Stimulated activated CD4-positive, alpha-beta T cell treated with anti-CD3 and anti-CD28 coated beads, Interleukin-1b, Interleukin-23, amount 100 ng/mL, for 1 hour (primary cell): ENCODE measurements around the gene NUDT3.
"Not testable (repeated sequence)": the region's sequence is repeated elsewhere in the genome, so short reads cannot be mapped to it uniquely, and the experiment has no call there.

Experiments used
- DNase-seq, 2 donors: peaks; one replicate each; pipeline ENCODE4 v3.0.0-alpha.2; 2020; ENCODE audit warnings: low read depth in 2 of 2

The NUDT3 gene

GRCh38 chr6:34370361-34370760 lies 22.1 kb downstream of the NUDT3 start:
- DNase-seq = no peak

GRCh38 chr6:34369385-34369784 lies 23.1 kb downstream of the NUDT3 start:
- DNase-seq = no peak

DNA sequence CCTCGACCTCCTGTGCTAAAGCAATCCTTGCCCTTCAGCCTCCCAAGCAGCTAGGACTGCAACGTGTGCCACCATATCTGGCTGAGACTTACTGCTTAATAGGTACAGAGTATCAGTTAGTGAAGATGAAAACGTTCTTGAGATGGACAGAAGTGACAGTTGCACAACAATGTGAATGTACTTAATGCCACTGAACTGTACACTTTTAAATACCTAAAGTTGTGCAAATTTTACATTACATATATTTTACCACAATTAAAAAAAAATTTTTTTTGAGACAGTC lies 25.9 kb downstream of the NUDT3 start:
- no peak for DNase-seq

GRCh38 chr6:34365781-34366638 lies 26.5 kb downstream of the NUDT3 start:
- DNase-seq = not testable (repeated sequence)

DNA sequence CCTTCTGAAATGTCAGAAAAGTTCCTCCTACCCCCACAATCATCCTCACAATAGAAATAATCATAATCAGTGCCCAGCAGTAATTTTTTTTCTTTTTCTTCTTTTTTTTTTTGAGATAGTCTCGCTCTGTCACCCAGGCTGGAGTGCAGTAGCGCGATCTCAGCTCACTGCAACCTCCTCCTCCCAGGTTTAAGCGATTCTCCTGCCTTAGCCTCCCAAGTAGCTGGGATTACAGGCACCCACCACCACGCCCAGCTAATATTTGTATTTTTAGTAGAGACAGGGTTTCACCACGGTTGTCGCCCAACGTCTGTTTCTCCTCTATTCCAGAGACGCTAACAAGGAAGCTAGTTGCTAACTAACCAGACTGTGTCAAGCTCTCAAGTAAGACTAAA lies 28.8 kb downstream of the NUDT3 start:
- not testable (repeated sequence) for DNase-seq

- DNase-seq = no peak
These were observed 29.4 kb downstream of the NUDT3 start for GRCh38 chr6:34362909-34363680.

- DNase-seq = no peak
These were observed 30.3 kb downstream of the NUDT3 start for GRCh38 chr6:34362176-34362575.

GRCh38 chr6:34360556-34360955 lies 31.9 kb downstream of the NUDT3 start:
- no peak for DNase-seq

DNA sequence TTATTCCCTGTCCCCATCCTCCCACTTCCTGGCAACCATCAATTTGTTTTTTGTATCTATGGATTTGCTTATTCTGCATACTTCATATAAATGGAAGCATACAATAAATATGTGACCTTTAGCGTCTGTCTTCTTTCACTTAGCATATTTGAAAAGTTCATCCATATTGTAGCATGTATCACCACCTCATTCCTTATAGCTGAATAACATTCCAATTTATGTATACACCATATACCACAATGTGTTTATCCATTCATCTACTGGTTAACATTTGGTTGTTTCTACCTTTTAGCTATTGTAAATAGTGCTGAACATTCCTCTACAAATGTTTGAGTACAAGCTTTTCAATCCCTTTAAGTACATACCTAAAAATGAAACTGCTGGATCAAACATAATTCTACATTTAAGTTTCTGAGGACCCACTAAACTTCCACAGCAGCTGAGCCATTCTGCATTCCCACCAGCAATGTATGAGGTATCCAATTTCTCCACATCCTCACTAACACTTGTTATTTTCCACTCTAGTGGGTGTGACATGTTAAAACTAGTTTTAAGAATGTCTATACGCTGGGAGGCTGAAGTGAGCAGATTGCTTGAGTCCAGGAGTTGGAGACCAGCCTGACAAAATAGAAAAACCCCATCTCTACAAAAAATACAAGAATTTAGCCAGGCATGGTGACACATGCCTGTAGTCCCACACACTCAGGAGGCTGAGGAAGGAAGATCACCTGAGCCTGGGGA lies 32.9 kb downstream of the NUDT3 start:
- DNase-seq = no peak

DNA sequence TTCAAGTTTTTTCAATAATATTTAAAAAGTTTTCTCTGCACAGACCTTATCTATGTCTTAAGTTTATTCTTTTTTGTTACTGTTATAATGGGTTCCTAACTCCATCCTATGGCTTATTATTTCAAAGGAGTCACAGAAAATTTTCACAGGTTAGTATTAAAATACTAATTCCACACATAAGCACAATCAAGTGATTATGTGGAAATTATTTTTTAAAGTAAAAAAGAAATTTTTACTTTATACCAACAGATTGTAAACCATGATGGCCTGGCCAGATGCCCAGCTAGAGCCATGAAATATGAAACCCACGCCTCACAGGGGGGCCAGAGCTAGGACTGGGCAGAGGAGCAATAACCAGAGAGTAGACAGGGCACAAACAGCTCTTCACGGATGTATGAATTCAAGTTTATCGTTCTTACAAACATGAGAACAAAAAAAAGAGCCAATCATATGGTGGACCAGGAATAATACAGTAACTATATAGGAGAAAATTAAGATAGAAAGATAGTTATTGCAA lies 34.0 kb downstream of the NUDT3 start:
- DNase-seq = no peak

- DNase-seq = no peak
These were observed 34.5 kb downstream of the NUDT3 start for GRCh38 chr6:34357937-34358336.

- DNase-seq = no peak
These were observed 36.6 kb downstream of the NUDT3 start for GRCh38 chr6:34355889-34356288.

DNA sequence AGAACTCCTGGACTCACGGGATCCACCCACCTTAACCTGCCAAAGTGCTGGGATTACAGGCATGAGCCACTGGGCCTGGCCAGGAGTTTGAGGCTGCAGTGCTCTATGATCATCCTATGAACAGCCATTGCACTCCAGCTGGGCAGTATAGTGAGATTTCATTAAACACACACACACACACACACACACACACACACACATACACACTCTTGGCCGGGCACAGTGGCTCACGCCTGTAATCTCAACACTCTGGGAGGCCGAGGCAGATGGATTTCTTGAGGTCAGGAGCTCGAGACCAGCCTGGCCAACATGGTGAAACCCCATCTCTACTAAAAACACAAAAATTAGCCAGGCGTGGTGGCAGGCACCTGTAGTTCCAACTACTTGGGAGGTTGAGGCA lies 38.2 kb downstream of the NUDT3 start:
- DNase-seq = not testable (repeated sequence)

GRCh38 chr6:34353530-34353929 lies 38.9 kb downstream of the NUDT3 start:
- not testable (repeated sequence) for DNase-seq

- DNase-seq = no peak
These were observed 40.0 kb downstream of the NUDT3 start for GRCh38 chr6:34352305-34352937.

- no peak for DNase-seq
These were observed 41.6 kb downstream of the NUDT3 start for GRCh38 chr6:34350934-34351217.

DNA sequence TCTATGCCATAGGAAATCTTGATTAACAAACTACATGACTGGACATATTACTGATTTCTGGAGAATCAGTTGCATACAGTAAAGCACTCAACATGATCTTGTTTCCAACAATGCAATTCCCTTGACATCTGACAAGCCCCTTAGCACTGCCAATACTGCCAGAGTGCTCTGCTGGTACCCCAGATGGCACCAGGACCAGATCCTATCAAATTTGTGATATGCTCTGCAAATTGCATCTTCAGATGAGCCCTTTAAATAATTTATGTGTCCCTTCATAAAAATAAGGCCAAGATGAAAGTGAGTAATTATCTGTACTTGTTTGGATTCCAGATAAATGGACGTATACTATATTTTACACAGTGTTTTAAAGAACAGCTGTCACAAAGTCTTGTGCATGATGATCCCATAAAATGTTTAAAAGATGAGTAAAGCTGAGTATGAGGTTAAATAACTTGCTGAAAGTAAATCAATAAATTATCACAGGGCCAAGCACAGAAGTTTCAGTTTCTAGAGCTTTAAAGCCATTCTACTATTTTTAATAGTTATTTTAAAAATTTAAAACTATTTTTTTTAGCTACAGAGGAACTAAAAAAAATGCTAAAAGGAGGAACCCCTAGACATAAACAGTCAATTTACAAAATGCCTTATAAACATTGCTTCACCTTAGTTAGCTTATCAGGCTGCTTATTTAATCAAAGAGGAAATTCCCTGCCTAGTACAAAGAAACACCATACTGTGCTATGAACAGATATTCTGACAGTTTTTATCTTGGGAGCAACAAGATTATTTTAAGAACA lies 42.1 kb downstream of the NUDT3 start:
- no peak for DNase-seq

DNA sequence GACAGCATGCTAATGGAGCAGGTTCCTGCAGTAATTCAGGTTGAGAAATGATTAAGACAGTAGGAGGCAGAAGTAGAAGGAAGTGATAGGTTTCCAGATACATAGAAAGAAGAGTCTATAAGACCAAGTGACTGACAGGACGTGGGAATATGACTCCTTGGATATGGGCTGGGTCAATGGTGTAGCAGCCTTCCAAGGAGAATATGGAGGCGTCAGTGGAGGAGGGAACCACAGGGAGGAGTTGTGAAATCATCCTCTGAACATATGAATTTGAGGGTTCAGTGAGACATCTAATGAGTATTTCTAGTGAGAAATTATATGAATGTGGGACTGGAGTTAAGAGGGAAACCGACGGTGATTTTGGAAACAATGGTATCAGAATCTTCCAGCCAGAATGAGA lies 43.3 kb downstream of the NUDT3 start:
- no peak for DNase-seq

DNA sequence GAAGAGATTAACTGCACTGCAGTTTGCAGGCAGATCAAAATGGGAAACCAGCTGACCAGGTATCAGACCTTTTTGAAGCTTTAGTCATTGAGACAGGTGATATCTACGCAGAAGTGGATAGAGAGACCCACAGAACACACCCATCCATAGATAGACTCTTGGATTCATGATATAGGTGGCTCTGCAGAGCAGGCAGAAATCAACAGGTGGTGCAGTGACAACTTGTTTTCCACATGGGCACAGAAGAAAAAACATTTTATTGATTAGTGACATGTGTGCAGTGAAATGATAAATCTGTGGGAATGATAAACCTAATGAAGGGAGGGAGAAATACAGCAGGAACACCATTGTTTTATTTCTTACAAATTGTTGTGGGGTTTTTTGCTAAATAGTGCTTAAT lies 45.2 kb downstream of the NUDT3 start:
- no peak for DNase-seq

- no peak for DNase-seq
These were observed 46.0 kb downstream of the NUDT3 start for GRCh38 chr6:34346175-34347119.
